H1 (cell line): Measurements from ENCODE around the gene KHSRP. TPM values are rescaled to one million over a fixed set of nuclear protein-coding genes. Genes with fewer than 3 reads are reported as not detected.

ENCODE experiments used
- CTCF ChIA-PET: fragments of 300-600 bp; sonication (Branson Sonifier 250); formaldehyde crosslinking; loops from one replicate; lab custom pipeline; 2021; ENCODE audit not compliant: partially characterized antibody; lab: Charles Lee
- POLR2A ChIA-PET: fragments of 300-600 bp; sonication (Branson Sonifier 250); formaldehyde crosslinking; loops from one replicate; lab custom pipeline; 2021; ENCODE audit warnings: inconsistent platforms; ENCODE audit not compliant: partially characterized antibody; lab: Charles Lee
- DNase-seq, 2 experiments: peaks; one replicate each; pipeline versions ENCODE4 v3.0.0 to v3.0.0-alpha.2; 2010 to 2022; ENCODE audit warnings: low spot score in 2 of 2, low read depth in 1 of 2, mixed read lengths in 1 of 2
- FAIRE-seq: peaks from 2 replicates; lab custom pipeline; 2011; peaks lifted over from hg19 to GRCh38; lab: Jason Lieb, UNC
- H2AFZ ChIP-seq: 2 replicates; pipeline ENCODE4 v1.8.1; 2012; ENCODE audit warnings: low read length, inconsistent platforms
- H2AK5ac ChIP-seq: 2 replicates; pipeline ENCODE4 v1.6.1; 2013; ENCODE audit warnings: low read depth, low read length
- H2BK120ac ChIP-seq: replicated peaks from 2 replicates; pipeline ENCODE3; 2013; ENCODE audit warnings: low read depth, low read length, inconsistent platforms
- H2BK12ac ChIP-seq: 2 replicates; pipeline ENCODE4 v1.6.1; 2013; ENCODE audit warnings: low read depth, low read length
- H2BK15ac ChIP-seq: 2 replicates; pipeline ENCODE4 v1.6.1; 2013; ENCODE audit warnings: low read length
- H2BK20ac ChIP-seq: 2 replicates; pipeline ENCODE4 v1.6.1; 2013; ENCODE audit warnings: low read length
- H2BK5ac ChIP-seq: 2 replicates; pipeline ENCODE4 v1.6.1; 2013; ENCODE audit warnings: low read depth, low read length
- H3K14ac ChIP-seq: 2 replicates; pipeline ENCODE4 v1.6.1; 2013; ENCODE audit warnings: inconsistent platforms; ENCODE audit not compliant: insufficient read length
- H3K18ac ChIP-seq: 2 replicates; pipeline ENCODE4 v1.6.1; 2013; ENCODE audit warnings: low read length; ENCODE audit errors: extremely low read depth
- H3K23ac ChIP-seq: 2 replicates; pipeline ENCODE4 v1.6.1; 2013; ENCODE audit warnings: inconsistent platforms; ENCODE audit not compliant: insufficient read length
- H3K23me2 ChIP-seq: 2 replicates; pipeline ENCODE4 v1.6.1; 2013; ENCODE audit warnings: low read depth, low read length
- H3K27ac ChIP-seq: 2 replicates; pipeline ENCODE4 v1.6.1; 2011; ENCODE audit warnings: low read depth, low read length, inconsistent platforms
- H3K27me3 ChIP-seq, 4 experiments: replicated peaks in 1 of 4; 1 replicate in 1 of 4; 2 replicates in 3 of 4; pipeline versions ENCODE4 v1.6.1 to v1.8.1; 2011 to 2013; ENCODE audit warnings: low read length in 3 of 4, mild to moderate bottlenecking in 3 of 4, inconsistent platforms in 2 of 4, mixed read lengths in 2 of 4, moderate library complexity in 1 of 4; ENCODE audit not compliant: control insufficient read depth in 3 of 4, insufficient read depth in 3 of 4; ENCODE audit errors: extremely low read depth in 1 of 4
- H3K36me3 ChIP-seq, 4 experiments: 2 replicates each; pipeline versions ENCODE4 v1.6.1 to v1.8.1; 2011 to 2013; ENCODE audit warnings: mild to moderate bottlenecking in 4 of 4, low read length in 3 of 4, moderate library complexity in 2 of 4, control low read depth in 1 of 4, inconsistent platforms in 1 of 4; ENCODE audit not compliant: insufficient read depth in 4 of 4, control insufficient read depth in 2 of 4
- H3K4ac ChIP-seq: replicated peaks from 2 replicates; pipeline ENCODE3; 2013; ENCODE audit warnings: low read length, low read depth, mixed read lengths, inconsistent platforms; ENCODE audit not compliant: insufficient read length
- H3K4me1 ChIP-seq, 4 experiments: replicated peaks in 1 of 4; 1 replicate in 1 of 4; 2 replicates in 3 of 4; pipeline versions ENCODE4 v1.6.1 to v1.8.1; 2011 to 2013; ENCODE audit warnings: low read length in 3 of 4, inconsistent platforms in 2 of 4, mixed read lengths in 1 of 4; ENCODE audit not compliant: insufficient read depth in 4 of 4, control insufficient read depth in 3 of 4
- H3K4me2 ChIP-seq, 2 experiments: 2 replicates each; pipeline versions ENCODE4 v1.6.1 to v1.8.1; 2011 to 2013; ENCODE audit warnings: low read depth in 2 of 2, low read length in 2 of 2, control low read depth in 1 of 2, inconsistent platforms in 1 of 2, mild to moderate bottlenecking in 1 of 2; ENCODE audit not compliant: insufficient read depth in 1 of 2
- H3K4me3 ChIP-seq, 4 experiments: fragments of 200-600, 300-600 bp in 1 of 4; sonication (generic), shearing (Covaris generic), sonication (Bioruptor Twin) in 1 of 4; 2 replicates each; pipeline versions ENCODE4 v1.5.1 to v1.8.1; 2011 to 2016; ENCODE audit warnings: low read length in 4 of 4, low read depth in 3 of 4, control low read depth in 2 of 4, inconsistent platforms in 2 of 4, mild to moderate bottlenecking in 2 of 4, mixed read lengths in 1 of 4, moderate library complexity in 1 of 4; ENCODE audit not compliant: insufficient read depth in 2 of 4; ENCODE audit errors: extremely low read depth in 1 of 4
- H3K56ac ChIP-seq: replicated peaks from 2 replicates; pipeline ENCODE3; 2013; ENCODE audit warnings: low read depth, mild to moderate bottlenecking, mixed read lengths, low read length, inconsistent platforms; ENCODE audit not compliant: insufficient read length
- H3K79me1 ChIP-seq: 2 replicates; pipeline ENCODE4 v1.6.1; 2013; ENCODE audit warnings: low read depth, low read length, control low read depth
- H3K79me2 ChIP-seq, 2 experiments: 2 replicates each; pipeline versions ENCODE4 v1.6.1 to v1.8.1; 2012 to 2013; ENCODE audit warnings: low read length in 2 of 2, mild to moderate bottlenecking in 2 of 2, inconsistent platforms in 1 of 2; ENCODE audit not compliant: insufficient read depth in 2 of 2, control insufficient read depth in 1 of 2
- H3K9ac ChIP-seq, 4 experiments: replicated peaks in 1 of 4; 1 replicate in 1 of 4; 2 replicates in 3 of 4; pipeline versions ENCODE4 v1.6.1 to v1.8.1; 2011 to 2013; ENCODE audit warnings: low read depth in 3 of 4, low read length in 3 of 4, control low read depth in 2 of 4, mild to moderate bottlenecking in 2 of 4, moderate library complexity in 2 of 4, inconsistent platforms in 1 of 4; ENCODE audit errors: extremely low read depth in 1 of 4
- H3K9me3 ChIP-seq, 2 experiments: 2 replicates each; pipeline versions ENCODE4 v1.6.1 to v1.8.1; 2012 to 2013; ENCODE audit warnings: mild to moderate bottlenecking in 2 of 2, moderate library complexity in 2 of 2, control low read depth in 1 of 2, inconsistent platforms in 1 of 2, low read depth in 1 of 2, low read length in 1 of 2, mixed read lengths in 1 of 2; ENCODE audit not compliant: insufficient read depth in 2 of 2
- H4K20me1 ChIP-seq, 2 experiments: replicated peaks in 1 of 2; 2 replicates each; pipeline versions ENCODE3 to v1.8.1; 2011 to 2013; ENCODE audit warnings: inconsistent platforms in 2 of 2, low read length in 2 of 2, mild to moderate bottlenecking in 1 of 2; ENCODE audit not compliant: insufficient read depth in 2 of 2, control insufficient read depth in 1 of 2
- H4K5ac ChIP-seq: 2 replicates; pipeline ENCODE4 v1.6.1; 2013; ENCODE audit warnings: low read length, low read depth, mixed read lengths, inconsistent platforms; ENCODE audit not compliant: insufficient read length
- H4K8ac ChIP-seq: 2 replicates; pipeline ENCODE4 v1.8.0; 2013; ENCODE audit warnings: mild to moderate bottlenecking, moderate library complexity, low read length, inconsistent platforms; ENCODE audit not compliant: insufficient read depth; ENCODE audit errors: extremely low read depth
- H4K91ac ChIP-seq: replicated peaks from 2 replicates; pipeline ENCODE3; 2013; ENCODE audit warnings: low read length, mixed read lengths, inconsistent platforms; ENCODE audit not compliant: insufficient read length
- CHD2 ChIP-seq: IDR thresholded peaks from 2 replicates; pipeline ENCODE4 v1.6.1; 2012; ENCODE audit warnings: low read length, improper control_type of control experiment
- WGBS, 2 experiments: shearing (Covaris generic) in 1 of 2; methylation state at CpG; one replicate each; pipeline versions ENCODE4 v1.1.6 to v1.1.7; 2013 to 2015; ENCODE audit warnings: low lambda C conversion rate in 2 of 2, mixed read lengths in 2 of 2, inconsistent platforms in 1 of 2, low coverage in 1 of 2, missing lambda C conversion rate in 1 of 2; ENCODE audit not compliant: insufficient replicate concordance in 2 of 2, insufficient coverage in 1 of 2, insufficient read length in 1 of 2; ENCODE audit errors: extremely low coverage in 1 of 2, missing lambda C conversion rate in 1 of 2; 5-methylcytosine and 5-hydroxymethylcytosine counted together
- polyA plus RNA-seq, 7 experiments: library from polyadenylated mRNA; depleted of rRNA in 3 of 7; stranded (reverse) in 5 of 7; unstranded in 2 of 7; fragments of >200 nt in 5 of 7; fragments of 200-250 nt in 2 of 7; gene quantifications; 1 replicate in 5 of 7; 2 replicates in 1 of 7; 4 replicates in 1 of 7; pipeline versions ENCODE4 v1.2.1 to v1.2.3, GENCODE V29; 2011 to 2013; ENCODE audit warnings: missing spikeins in 2 of 7, mixed read lengths in 2 of 7
- total RNA-seq: library from RNA; stranded (reverse); fragmentation: NEBNext Ultra II Directional; extraction: Animal tissue kit (Norgen Biotek cat#: 25700); gene quantifications from 2 replicates; pipeline ENCODE4 v1.2.1, GENCODE V29; 2021

The KHSRP gene
- total and polyA plus RNA-seq, 2 of the 8 experiments (the other 6 are each of a cell fraction or from before 2014, with no cell fraction given), result 143 to 573 TPM

DNA sequence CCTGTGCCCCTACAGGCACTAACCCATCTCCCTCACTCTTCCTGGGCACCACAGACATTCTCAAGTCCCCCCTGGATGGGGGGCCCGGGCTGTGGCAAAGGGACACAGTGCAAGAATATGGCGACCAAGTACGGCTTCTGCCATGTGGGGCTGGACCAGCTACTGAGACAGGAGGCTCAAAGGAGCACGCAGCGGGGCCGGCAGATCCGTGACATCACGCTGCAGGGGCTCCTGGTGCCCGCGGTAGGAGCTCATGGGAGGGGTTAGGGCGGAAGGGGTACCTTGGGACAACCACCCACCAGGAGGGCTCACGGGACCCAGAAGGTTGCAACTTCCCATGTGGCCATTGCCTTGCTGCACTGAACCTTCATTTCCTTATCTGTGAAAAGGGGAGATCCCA, 28.3 kb downstream of the KHSRP start:
- Histone ChIP-seq H3K23ac (no peak overlapping the region), H3K9me3 (no peaks in the 10 kb centered on the region), H3K79me2 (peaks cover 5 to 15% of the 10 kb centered on the region in 2 experiments; a peak in 3 of 4 replicates), H3K79me1 (peaks cover 6% of the 10 kb centered on the region), H3K27ac (no peak overlapping the region), H3K4me3 (no peak overlapping the region), H3K4me1 (peaks cover 0 to 8% (median 7%) of the 10 kb centered on the region in 4 experiments; a peak in 5 of 7 replicates), H4K5ac (no peak overlapping the region), H3K4ac (no peak overlapping the region), H3K9ac (no peak overlapping the region), H3K18ac (no peak overlapping the region), H2AK5ac (no peak overlapping the region), H2BK20ac (no peak overlapping the region), H4K91ac (peak overlapping the region; percentile 34), H2BK5ac (no peak overlapping the region), H2AFZ (no peak overlapping the region), H4K20me1 (no peaks in the 10 kb centered on the region), H2BK120ac (no peak overlapping the region), H2BK12ac (no peak overlapping the region), H3K23me2 (peaks cover 7% of the 10 kb centered on the region), H3K4me2 (no peak overlapping the region), H3K36me3 (peaks cover 2 to 6% (median 3%) of the 10 kb centered on the region in 4 experiments; a peak in 2 of 8 replicates), H4K8ac (no peak overlapping the region), H2BK15ac (no peak overlapping the region), H3K56ac (no peak overlapping the region), H3K27me3 (no peaks in the 10 kb centered on the region; a peak in 1 of 7 replicates), H3K14ac (no peak overlapping the region)
- FAIRE-seq (no peak), DNase-seq (no peak)
- TF ChIP-seq CHD2, result no peak
- ChIA-PET CTCF (interaction anchor here (0.6 to 1.4 kb wide), 2 partner anchors 16 to 25 kb away, joined by 3 read pairs; no protein-coding TSS in a partner anchor), POLR2A (interaction anchor here (1.4 to 4.7 kb wide), 2 partner anchors 11 to 15 kb away, joined by 3 to 20 read pairs; no protein-coding TSS in a partner anchor)
- WGBS, 2 experiments, result 92% methylated on average over 12 of the region's 12 CpGs; no CpG with 5 or more reads in 1 of the 2 experiments
